HG03066 (cell line): Measurements from ENCODE around the gene TP63.
A peak's percentile ranks its signal among the peaks of the same experiment; 100 is the strongest.

Experiments used
- ATAC-seq: cut with Tn5 transposase; IDR thresholded peaks from one replicate; pipeline ENCODE4 v1.9.1; 2021; ENCODE audit warnings: low read depth; ENCODE audit not compliant: unreplicated experiment

Gene TP63

GRCh38 chr3:189842681-189843602 is 211.8 kb downstream of the TP63 start:
- no peak for ATAC-seq

- no peak for ATAC-seq
Measured at GRCh38 chr3:189845069-189845468, 213.9 kb downstream of the TP63 start.

GRCh38 chr3:189848395-189849040 is 217.3 kb downstream of the TP63 start:
- ATAC-seq, result no peak

GRCh38 chr3:189849262-189849661 is 218.1 kb downstream of the TP63 start:
- no peak for ATAC-seq

- ATAC-seq, result no peak
Measured at GRCh38 chr3:189851682-189852081, 220.5 kb downstream of the TP63 start.

- ATAC-seq, result no peak
Measured at GRCh38 chr3:189853906-189854305, 222.7 kb downstream of the TP63 start.

GRCh38 chr3:189860296-189860695 is 229.1 kb downstream of the TP63 start:
- no peak for ATAC-seq

GRCh38 chr3:189862385-189862998 is 231.3 kb downstream of the TP63 start:
- ATAC-seq, result no peak

- no peak for ATAC-seq
Measured at GRCh38 chr3:189863031-189863430, 231.8 kb downstream of the TP63 start.

GRCh38 chr3:189868061-189868460 is 236.9 kb downstream of the TP63 start:
- ATAC-seq, result no peak

GRCh38 chr3:189869165-189869564 is 238.0 kb downstream of the TP63 start:
- no peak for ATAC-seq

- no peak for ATAC-seq
Measured at GRCh38 chr3:189871418-189871817, 240.2 kb downstream of the TP63 start.

GRCh38 chr3:189883113-189883753 is 252.0 kb downstream of the TP63 start:
- ATAC-seq, result peak; percentile 74

GRCh38 chr3:189890496-189890895 is 259.3 kb downstream of the TP63 start:
- ATAC-seq, result no peak

- ATAC-seq, result no peak
Measured at GRCh38 chr3:189896533-189896932, 265.3 kb downstream of the TP63 start.

- no peak for ATAC-seq
Measured at GRCh38 chr3:189897406-189897805, 266.2 kb downstream of the TP63 start.

- ATAC-seq, result no peak
Measured at GRCh38 chr3:189898559-189899153, 267.5 kb downstream of the TP63 start.

- ATAC-seq, result no peak
Measured at GRCh38 chr3:189899186-189899585, 268.0 kb downstream of the TP63 start.

- ATAC-seq, result no peak
Measured at GRCh38 chr3:189900578-189900977, 269.4 kb downstream of the TP63 start.

- ATAC-seq, result no peak
Measured at GRCh38 chr3:189901481-189901880, 270.3 kb downstream of the TP63 start.
